Head of caudate nucleus (tissue), 42 donors: ENCODE results near the gene RGS3.

Experiments used
- DNase-seq, 42 donors: peaks; one replicate each; pipeline versions ENCODE4 v3.0.0 to v3.0.0-alpha.2; 2020 to 2021; ENCODE audit warnings: mixed read lengths in 7 of 42
- intact Hi-C: fragments of 100-400 bp; cut with DNase I; formaldehyde crosslinking; loops from one replicate; pipeline ENCODE4 v1.15.0; 2022

RGS3 gene

GRCh38 chr9:113613815-113614413 is 150.4 kb downstream of the RGS3 start:
- intact Hi-C loops: no loop called here
- DNase-seq: no peak

GRCh38 chr9:113614843-113615648 is 151.5 kb downstream of the RGS3 start:
- peak in 3 of 42 donors; percentile 26 to 49 (median 42) for DNase-seq
- intact Hi-C loops: no loop called here

- DNase-seq: no peak
- intact Hi-C loops: no loop called here
These were observed 152.6 kb downstream of the RGS3 start for GRCh38 chr9:113616116-113616515.

GRCh38 chr9:113616621-113617496 is 153.3 kb downstream of the RGS3 start:
- peak in 1 of 42 donors; percentile 5 for DNase-seq
- intact Hi-C loops: no loop called here

- intact Hi-C loops: no loop called here
These were observed 154.0 kb downstream of the RGS3 start for GRCh38 chr9:113617550-113617949.

GRCh38 chr9:113618836-113619490 is 155.4 kb downstream of the RGS3 start:
- peak in 3 of 42 donors; percentile 12 to 29 (median 15) for DNase-seq
- intact Hi-C loops: no loop called here

More at GRCh38 chr9:113617550-113617949, 154.0 kb downstream of the RGS3 start:
- no peak for DNase-seq

- peak in 4 of 42 donors; percentile 4 to 23 (median 14) for DNase-seq
- intact Hi-C loops: no loop called here
These were observed 156.2 kb downstream of the RGS3 start for GRCh38 chr9:113619491-113620376.

- intact Hi-C loops: no loop called here
- DNase-seq: peak in 32 of 42 donors; percentile 12 to 73 (median 38)
These were observed 157.0 kb downstream of the RGS3 start for GRCh38 chr9:113620377-113621161.

GRCh38 chr9:113621309-113621791 is 157.8 kb downstream of the RGS3 start:
- intact Hi-C loops: no loop called here
- peak in 5 of 42 donors; percentile 23 to 43 (median 31) for DNase-seq

- DNase-seq: no peak
- intact Hi-C loops: no loop called here
These were observed 158.5 kb downstream of the RGS3 start for GRCh38 chr9:113621980-113622379.

GRCh38 chr9:113622600-113623400 is 159.3 kb downstream of the RGS3 start:
- DNase-seq: peak in 5 of 42 donors; percentile 17 to 32 (median 28)
- intact Hi-C loops: no loop called here

GRCh38 chr9:113623851-113624485 is 160.4 kb downstream of the RGS3 start:
- DNase-seq: peak in 4 of 42 donors; percentile 0 to 27 (median 10)
- intact Hi-C loops: no loop called here

GRCh38 chr9:113624721-113625120 is 161.2 kb downstream of the RGS3 start:
- peak in 5 of 42 donors; percentile 6 to 26 (median 12) for DNase-seq
- intact Hi-C loops: no loop called here

GRCh38 chr9:113625486-113625885 is 162.0 kb downstream of the RGS3 start:
- intact Hi-C loops: no loop called here
- peak in 3 of 42 donors; percentile 23 to 40 (median 29) for DNase-seq

GRCh38 chr9:113626735-113627495 is 163.4 kb downstream of the RGS3 start:
- peak in 22 of 42 donors; percentile 16 to 56 (median 34) for DNase-seq

More at GRCh38 chr9:113626735-113627495, 163.4 kb downstream of the RGS3 start:
- intact Hi-C loops: no loop called here
